OCI-LY1 (cell line): ENCODE data around the gene FANCE.

ENCODE experiments used
- EZH2 ChIP-seq: fragments of 200-600 bp; sonication (generic), shearing (Covaris generic); IDR thresholded peaks from 2 replicates; pipeline ENCODE4 v1.8.0; 2017; ENCODE audit warnings: borderline replicate concordance, mixed run types, mild to moderate bottlenecking, antibody characterized with exemption, low read length, moderate library complexity, mixed read lengths
- TF ChIP-seq, protein P1 (sequence below): fragments of 200-600 bp; sonication (generic), shearing (Covaris generic); IDR thresholded peaks from 2 replicates; pipeline ENCODE4 v1.5.1; 2017; ENCODE audit warnings: mild to moderate bottlenecking, antibody characterized with exemption, low read length, moderate library complexity, mixed read lengths

DNA sequence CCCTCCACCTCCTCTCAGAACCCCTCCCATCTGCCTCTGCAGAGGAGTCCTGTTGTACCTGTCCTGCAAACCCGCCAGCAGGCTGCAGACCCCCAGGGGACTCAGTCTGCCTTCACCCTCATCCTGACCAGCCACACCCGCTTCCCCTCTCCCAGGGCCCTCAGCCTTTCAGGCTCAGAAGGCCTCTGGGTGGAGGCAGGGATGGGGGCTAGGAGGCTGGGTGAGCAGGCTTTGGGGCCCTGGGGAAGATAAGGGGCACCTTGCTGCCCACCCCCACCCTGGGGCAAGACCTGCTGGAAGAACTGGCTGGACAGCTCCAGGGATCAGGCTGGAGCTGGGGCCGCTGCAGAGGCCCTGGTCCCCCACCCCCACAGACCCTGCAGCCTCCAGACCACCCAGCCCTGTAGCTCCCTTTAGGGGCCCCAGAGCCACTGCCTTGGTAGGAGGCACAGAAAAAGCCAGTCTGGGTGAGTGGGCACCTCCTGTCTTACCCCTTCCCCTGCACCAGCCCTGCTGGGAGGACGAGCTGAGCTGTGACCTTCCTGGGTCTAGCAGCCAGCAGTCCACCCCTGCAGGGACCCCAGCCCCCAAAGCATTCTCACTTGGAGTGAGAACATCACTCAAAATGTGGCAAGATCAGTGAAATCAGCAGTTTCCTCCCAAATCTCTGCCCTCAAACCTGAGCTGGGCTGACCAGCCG lies 39.6 kb downstream of the FANCE start:
- TF ChIP-seq, protein P1, sequence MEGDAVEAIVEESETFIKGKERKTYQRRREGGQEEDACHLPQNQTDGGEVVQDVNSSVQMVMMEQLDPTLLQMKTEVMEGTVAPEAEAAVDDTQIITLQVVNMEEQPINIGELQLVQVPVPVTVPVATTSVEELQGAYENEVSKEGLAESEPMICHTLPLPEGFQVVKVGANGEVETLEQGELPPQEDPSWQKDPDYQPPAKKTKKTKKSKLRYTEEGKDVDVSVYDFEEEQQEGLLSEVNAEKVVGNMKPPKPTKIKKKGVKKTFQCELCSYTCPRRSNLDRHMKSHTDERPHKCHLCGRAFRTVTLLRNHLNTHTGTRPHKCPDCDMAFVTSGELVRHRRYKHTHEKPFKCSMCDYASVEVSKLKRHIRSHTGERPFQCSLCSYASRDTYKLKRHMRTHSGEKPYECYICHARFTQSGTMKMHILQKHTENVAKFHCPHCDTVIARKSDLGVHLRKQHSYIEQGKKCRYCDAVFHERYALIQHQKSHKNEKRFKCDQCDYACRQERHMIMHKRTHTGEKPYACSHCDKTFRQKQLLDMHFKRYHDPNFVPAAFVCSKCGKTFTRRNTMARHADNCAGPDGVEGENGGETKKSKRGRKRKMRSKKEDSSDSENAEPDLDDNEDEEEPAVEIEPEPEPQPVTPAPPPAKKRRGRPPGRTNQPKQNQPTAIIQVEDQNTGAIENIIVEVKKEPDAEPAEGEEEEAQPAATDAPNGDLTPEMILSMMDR = no peak
- TF ChIP-seq EZH2 = no peak
